ENCODE data around the gene CERCAM.

Gene CERCAM

DNA sequence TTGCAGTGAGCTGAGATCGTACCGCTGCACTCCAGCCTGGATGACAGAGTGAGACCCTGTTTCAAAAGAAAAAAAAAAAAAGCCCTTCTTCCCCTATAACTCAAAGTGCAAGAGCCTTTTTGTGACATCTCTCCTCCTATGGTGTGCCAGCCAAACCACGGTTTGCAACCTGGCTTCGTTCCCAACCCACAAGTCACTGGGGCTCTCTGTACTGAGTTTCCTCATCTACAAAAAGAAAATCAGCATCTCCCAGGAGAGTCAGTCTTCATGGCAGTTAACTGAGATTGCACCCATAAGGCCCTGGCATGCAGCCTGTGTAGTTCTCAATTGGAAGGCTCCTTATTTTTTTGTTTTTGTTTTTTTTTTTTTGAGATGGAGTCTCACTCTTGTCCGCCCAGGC, 49.9 kb downstream of the CERCAM start:
- ChIA-PET CTCF (no interaction called here), POLR2A (interaction anchor here (1.4 kb wide), 1 partner anchor 9 kb away, joined by 3 read pairs; no protein-coding TSS in a partner anchor)
- H3K4me3 ChIP-seq (ENCODE audit: low read depth, low read length), result no peak overlapping the region
- peaks cover 16 to 54% of the 10 kb centered on the region in 2 experiments; a peak in 2 of 3 replicates for H3K36me3 ChIP-seq (ENCODE audit: control insufficient read depth in 2 of 2, insufficient read depth in 1 of 2, low read length in 2 of 2)
- H3K4me1 ChIP-seq (ENCODE audit: control insufficient read depth, insufficient read depth, low read length), result no peaks in the 10 kb centered on the region
- TF ChIP-seq ZNF544 (tag by site-specific recombination; IDR thresholded peaks at IDR 0.05), result no peak
- no peak for TF ChIP-seq ZNF76 (tag by site-specific recombination; IDR thresholded peaks at IDR 0.05; ENCODE audit: borderline replicate concordance, low read depth)
- TF ChIP-seq ZBTB21 (tag by site-specific recombination; IDR thresholded peaks at IDR 0.05), result no peak
- TF ChIP-seq ZNF274 (IDR thresholded peaks at IDR 0.05; ENCODE audit: low read length), result no peak
- no peak for TF ChIP-seq ZNF274 (tag by site-specific recombination; IDR thresholded peaks at IDR 0.05; ENCODE audit: borderline replicate concordance)
- TF ChIP-seq, protein P1, sequence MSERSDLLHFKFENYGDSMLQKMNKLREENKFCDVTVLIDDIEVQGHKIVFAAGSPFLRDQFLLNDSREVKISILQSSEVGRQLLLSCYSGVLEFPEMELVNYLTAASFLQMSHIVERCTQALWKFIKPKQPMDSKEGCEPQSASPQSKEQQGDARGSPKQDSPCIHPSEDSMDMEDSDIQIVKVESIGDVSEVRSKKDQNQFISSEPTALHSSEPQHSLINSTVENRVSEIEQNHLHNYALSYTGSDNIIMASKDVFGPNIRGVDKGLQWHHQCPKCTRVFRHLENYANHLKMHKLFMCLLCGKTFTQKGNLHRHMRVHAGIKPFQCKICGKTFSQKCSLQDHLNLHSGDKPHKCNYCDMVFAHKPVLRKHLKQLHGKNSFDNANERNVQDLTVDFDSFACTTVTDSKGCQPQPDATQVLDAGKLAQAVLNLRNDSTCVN (tag by site-specific recombination; optimal IDR thresholded peaks at IDR 0.05), result no peak
- TF ChIP-seq GLI4 (tag by site-specific recombination; IDR thresholded peaks at IDR 0.05), result no peak
- TF ChIP-seq ZNF654 (tag by site-specific recombination; IDR thresholded peaks at IDR 0.05; ENCODE audit: low read depth), result no peak
- TF ChIP-seq KLF9 (tag by site-specific recombination; IDR thresholded peaks at IDR 0.05; ENCODE audit: low read depth), result no peak
- no peak overlapping the region for H3K27ac ChIP-seq (ENCODE audit: extremely low read depth, low read depth, low read length)
- H3K9me3 ChIP-seq (ENCODE audit: control insufficient read depth, insufficient read depth, low read depth, low read length), result no peaks in the 10 kb centered on the region

DNA sequence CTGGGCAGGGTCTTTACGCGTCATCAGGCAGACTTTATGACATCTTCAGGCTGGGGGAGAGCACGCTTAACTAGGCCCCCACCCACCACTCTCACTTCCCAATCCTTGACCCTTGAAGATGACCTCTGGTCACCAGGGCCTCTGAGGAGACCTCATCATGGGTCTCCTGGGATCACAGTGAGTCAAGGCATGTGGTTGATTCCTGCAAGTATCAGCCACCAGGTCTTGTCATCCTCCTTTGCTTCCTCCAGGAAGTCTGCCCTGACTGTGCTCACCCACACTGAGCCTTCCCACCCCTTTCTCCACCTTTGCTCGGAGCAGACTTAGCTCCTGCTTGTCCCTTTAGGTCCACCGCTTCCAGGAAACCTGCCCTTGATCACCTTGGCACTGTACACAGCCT, 52.4 kb downstream of the CERCAM start:
- TF ChIP-seq ZNF747 (tag by site-specific recombination; IDR thresholded peaks at IDR 0.05), result no peak
- no peak for TF ChIP-seq ZNF571 (tag by site-specific recombination; IDR thresholded peaks at IDR 0.05)
- TF ChIP-seq ZNF341 (tag by site-specific recombination; IDR thresholded peaks at IDR 0.05; ENCODE audit: low read depth), result no peak
- no peak for TF ChIP-seq ZBTB1 (tag by site-specific recombination; IDR thresholded peaks at IDR 0.05)
- TF ChIP-seq, protein P2, sequence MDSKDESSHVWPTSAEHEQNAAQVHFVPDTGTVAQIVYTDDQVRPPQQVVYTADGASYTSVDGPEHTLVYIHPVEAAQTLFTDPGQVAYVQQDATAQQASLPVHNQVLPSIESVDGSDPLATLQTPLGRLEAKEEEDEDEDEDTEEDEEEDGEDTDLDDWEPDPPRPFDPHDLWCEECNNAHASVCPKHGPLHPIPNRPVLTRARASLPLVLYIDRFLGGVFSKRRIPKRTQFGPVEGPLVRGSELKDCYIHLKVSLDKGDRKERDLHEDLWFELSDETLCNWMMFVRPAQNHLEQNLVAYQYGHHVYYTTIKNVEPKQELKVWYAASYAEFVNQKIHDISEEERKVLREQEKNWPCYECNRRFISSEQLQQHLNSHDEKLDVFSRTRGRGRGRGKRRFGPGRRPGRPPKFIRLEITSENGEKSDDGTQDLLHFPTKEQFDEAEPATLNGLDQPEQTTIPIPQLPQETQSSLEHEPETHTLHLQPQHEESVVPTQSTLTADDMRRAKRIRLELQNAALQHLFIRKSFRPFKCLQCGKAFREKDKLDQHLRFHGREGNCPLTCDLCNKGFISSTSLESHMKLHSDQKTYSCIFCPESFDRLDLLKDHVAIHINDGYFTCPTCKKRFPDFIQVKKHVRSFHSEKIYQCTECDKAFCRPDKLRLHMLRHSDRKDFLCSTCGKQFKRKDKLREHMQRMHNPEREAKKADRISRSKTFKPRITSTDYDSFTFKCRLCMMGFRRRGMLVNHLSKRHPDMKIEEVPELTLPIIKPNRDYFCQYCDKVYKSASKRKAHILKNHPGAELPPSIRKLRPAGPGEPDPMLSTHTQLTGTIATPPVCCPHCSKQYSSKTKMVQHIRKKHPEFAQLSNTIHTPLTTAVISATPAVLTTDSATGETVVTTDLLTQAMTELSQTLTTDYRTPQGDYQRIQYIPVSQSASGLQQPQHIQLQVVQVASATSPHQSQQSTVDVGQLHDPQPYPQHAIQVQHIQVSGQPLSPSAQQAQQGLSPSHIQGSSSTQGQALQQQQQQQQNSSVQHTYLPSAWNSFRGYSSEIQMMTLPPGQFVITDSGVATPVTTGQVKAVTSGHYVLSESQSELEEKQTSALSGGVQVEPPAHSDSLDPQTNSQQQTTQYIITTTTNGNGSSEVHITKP (tag by site-specific recombination; IDR thresholded peaks at IDR 0.05), result no peak
- no peak for TF ChIP-seq ZNF501 (tag by site-specific recombination; IDR thresholded peaks at IDR 0.05)
- TF ChIP-seq ZNF394 (tag by site-specific recombination; IDR thresholded peaks at IDR 0.05; ENCODE audit: borderline replicate concordance), result no peak
- TF ChIP-seq ZNF112 (tag by site-specific recombination; IDR thresholded peaks at IDR 0.05), result no peak
- TF ChIP-seq HOXD13 (CRISPR knock-in tag; IDR thresholded peaks at IDR 0.05; ENCODE audit: borderline replicate concordance), result no peak
- TF ChIP-seq ZNF19 (tag by site-specific recombination; IDR thresholded peaks at IDR 0.05; ENCODE audit: low read depth), result no peak
- TF ChIP-seq HIC1 (tag by site-specific recombination; IDR thresholded peaks at IDR 0.05), result no peak
- Histone ChIP-seq H3K4me3 (ENCODE audit: low read depth, low read length) (no peak overlapping the region), H3K27ac (ENCODE audit: extremely low read depth, low read depth, low read length) (no peak overlapping the region), H3K4me1 (ENCODE audit: control insufficient read depth, insufficient read depth, low read length) (no peaks in the 10 kb centered on the region), H3K36me3 (ENCODE audit: control insufficient read depth in 2 of 2, insufficient read depth in 1 of 2, low read length in 2 of 2) (peaks cover 12 to 45% of the 10 kb centered on the region in 2 experiments; a peak in 2 of 3 replicates), H3K9me3 (ENCODE audit: control insufficient read depth, insufficient read depth, low read depth, low read length) (no peaks in the 10 kb centered on the region)
- CTCF ChIA-PET, result no interaction called here
- POLR2A ChIA-PET, result interaction anchor here (0.9 kb wide), 1 partner anchor 13 kb away, joined by 3 read pairs; no protein-coding TSS in a partner anchor

Data from HEK293 (cell line).